ENCODE measurements around the gene CHST15. TPM values are rescaled to one million over a fixed set of nuclear protein-coding genes. Genes with fewer than 3 reads are reported as not detected.

The CHST15 gene
- polyA plus RNA-seq, 1 donor from 2014 or later, result 0.79 TPM

DNA sequence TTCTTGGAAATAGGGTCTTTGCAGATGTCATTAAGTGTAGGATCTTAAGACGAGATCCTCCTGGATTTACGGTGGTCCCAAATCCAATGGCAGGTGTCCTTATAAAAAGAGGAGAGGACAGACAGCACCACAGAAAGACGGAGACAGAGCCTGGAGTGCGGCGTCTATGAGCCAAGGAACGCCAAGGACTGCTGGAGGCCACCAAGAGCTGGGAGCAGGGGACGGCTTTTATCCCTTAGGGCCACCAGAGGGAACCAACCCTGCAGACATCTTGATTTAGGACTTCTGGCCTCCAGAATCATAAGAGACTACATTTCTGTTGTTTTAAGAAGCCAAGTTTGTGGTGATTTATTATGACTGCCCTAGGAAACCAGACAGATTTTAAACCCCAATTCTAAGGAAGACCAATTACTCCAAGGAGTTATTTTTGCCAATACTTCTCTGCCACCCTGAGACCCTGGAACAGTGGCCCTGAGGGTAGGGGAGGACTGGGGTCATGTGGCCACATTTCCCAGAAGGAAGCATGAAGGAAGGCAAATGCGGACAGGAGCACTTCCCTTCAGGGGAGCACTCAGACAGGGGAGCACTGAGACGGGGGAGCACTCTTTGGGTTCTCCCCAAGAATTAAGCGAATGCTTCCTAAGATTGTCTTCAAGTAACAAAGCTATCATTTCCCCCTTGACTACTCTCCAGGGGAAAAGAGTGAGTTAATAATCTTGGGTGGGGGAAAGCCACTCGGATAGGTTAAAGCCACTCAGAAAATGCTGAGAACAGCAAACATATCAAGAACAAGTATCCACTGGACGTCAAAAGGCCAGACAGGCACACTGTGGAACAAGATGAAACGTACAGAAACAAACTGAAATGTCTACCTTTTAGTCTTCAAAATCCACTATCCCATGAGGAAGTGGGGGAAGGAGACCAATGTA is 67.5 kb downstream of the CHST15 start:
- Histone ChIP-seq H3K36me3 (ENCODE audit: insufficient read depth, low read length) (no peaks in the 10 kb centered on the region), H3K9ac (ENCODE audit: low read length) (no peak overlapping the region), H3K4me3 (ENCODE audit: low read length) (no peak overlapping the region), H3K9me2 (ENCODE audit: insufficient read depth, low read length) (no peaks in the 10 kb centered on the region), H3K27me3 (ENCODE audit: insufficient read depth, low read depth, low read length) (no peaks in the 10 kb centered on the region), H2AFZ (ENCODE audit: low read depth, low read length) (no peak overlapping the region), H3K4me2 (ENCODE audit: low read length) (no peak overlapping the region), H3F3A (ENCODE audit: insufficient read depth, low read length, poor library complexity, severe bottlenecking) (no peaks in the 10 kb centered on the region), H3K27ac (ENCODE audit: low read length) (no peak overlapping the region), H3K9me3 (ENCODE audit: low read length) (no peaks in the 10 kb centered on the region), H3K79me2 (replicated peaks; ENCODE audit: insufficient read depth, low read length) (no peaks in the 10 kb centered on the region), H4K20me1 (ENCODE audit: insufficient read depth) (no peaks in the 10 kb centered on the region)
- TF ChIP-seq MXI1 (conservative IDR thresholded peaks at IDR 0.05; ENCODE audit: poor library complexity, severe bottlenecking) (no peak), POLR2AphosphoS5 (IDR thresholded peaks at IDR 0.05) (no peak), EZH2 (IDR thresholded peaks at IDR 0.05; ENCODE audit: borderline replicate concordance, insufficient read depth, low read length, poor library complexity, severe bottlenecking) (no peak), EP300 (conservative IDR thresholded peaks at IDR 0.05; ENCODE audit: poor library complexity, severe bottlenecking) (no peak), RAD21 (conservative IDR thresholded peaks at IDR 0.05) (no peak), TAF1 (IDR thresholded peaks at IDR 0.05; ENCODE audit: low read depth) (no peak), SMC3 (conservative IDR thresholded peaks at IDR 0.05; ENCODE audit: poor library complexity) (no peak)
- TF ChIP-seq, protein P1, sequence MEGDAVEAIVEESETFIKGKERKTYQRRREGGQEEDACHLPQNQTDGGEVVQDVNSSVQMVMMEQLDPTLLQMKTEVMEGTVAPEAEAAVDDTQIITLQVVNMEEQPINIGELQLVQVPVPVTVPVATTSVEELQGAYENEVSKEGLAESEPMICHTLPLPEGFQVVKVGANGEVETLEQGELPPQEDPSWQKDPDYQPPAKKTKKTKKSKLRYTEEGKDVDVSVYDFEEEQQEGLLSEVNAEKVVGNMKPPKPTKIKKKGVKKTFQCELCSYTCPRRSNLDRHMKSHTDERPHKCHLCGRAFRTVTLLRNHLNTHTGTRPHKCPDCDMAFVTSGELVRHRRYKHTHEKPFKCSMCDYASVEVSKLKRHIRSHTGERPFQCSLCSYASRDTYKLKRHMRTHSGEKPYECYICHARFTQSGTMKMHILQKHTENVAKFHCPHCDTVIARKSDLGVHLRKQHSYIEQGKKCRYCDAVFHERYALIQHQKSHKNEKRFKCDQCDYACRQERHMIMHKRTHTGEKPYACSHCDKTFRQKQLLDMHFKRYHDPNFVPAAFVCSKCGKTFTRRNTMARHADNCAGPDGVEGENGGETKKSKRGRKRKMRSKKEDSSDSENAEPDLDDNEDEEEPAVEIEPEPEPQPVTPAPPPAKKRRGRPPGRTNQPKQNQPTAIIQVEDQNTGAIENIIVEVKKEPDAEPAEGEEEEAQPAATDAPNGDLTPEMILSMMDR (IDR thresholded peaks at IDR 0.05; ENCODE audit: poor library complexity, severe bottlenecking), result no peak
- TF ChIP-seq, protein P2, sequence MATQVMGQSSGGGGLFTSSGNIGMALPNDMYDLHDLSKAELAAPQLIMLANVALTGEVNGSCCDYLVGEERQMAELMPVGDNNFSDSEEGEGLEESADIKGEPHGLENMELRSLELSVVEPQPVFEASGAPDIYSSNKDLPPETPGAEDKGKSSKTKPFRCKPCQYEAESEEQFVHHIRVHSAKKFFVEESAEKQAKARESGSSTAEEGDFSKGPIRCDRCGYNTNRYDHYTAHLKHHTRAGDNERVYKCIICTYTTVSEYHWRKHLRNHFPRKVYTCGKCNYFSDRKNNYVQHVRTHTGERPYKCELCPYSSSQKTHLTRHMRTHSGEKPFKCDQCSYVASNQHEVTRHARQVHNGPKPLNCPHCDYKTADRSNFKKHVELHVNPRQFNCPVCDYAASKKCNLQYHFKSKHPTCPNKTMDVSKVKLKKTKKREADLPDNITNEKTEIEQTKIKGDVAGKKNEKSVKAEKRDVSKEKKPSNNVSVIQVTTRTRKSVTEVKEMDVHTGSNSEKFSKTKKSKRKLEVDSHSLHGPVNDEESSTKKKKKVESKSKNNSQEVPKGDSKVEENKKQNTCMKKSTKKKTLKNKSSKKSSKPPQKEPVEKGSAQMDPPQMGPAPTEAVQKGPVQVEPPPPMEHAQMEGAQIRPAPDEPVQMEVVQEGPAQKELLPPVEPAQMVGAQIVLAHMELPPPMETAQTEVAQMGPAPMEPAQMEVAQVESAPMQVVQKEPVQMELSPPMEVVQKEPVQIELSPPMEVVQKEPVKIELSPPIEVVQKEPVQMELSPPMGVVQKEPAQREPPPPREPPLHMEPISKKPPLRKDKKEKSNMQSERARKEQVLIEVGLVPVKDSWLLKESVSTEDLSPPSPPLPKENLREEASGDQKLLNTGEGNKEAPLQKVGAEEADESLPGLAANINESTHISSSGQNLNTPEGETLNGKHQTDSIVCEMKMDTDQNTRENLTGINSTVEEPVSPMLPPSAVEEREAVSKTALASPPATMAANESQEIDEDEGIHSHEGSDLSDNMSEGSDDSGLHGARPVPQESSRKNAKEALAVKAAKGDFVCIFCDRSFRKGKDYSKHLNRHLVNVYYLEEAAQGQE (IDR thresholded peaks at IDR 0.05; ENCODE audit: borderline replicate concordance), result no peak

DNA sequence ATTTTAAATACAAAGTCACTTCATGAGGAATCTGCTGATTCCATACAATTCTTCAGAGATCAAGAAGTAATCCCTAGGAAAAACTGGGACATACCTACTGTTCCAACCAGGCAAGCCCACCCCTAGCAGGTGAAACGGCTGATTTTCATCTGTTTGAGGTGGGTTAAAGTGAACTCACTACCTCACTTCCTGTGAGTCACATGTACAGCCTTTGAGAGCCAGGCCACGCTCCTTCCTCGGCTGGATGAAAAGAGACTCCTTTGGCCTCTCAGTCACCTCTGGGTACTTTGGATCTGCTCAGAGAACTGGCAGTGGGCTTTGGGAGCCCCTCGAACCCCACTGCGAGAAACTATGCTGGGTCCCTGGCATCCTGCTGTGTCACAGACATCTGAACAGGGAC is 68.2 kb downstream of the CHST15 start:
- no peaks in the 10 kb centered on the region for H3K79me2 ChIP-seq (replicated peaks; ENCODE audit: insufficient read depth, low read length)
- H2AFZ ChIP-seq (ENCODE audit: low read depth, low read length), result no peak overlapping the region
- no peaks in the 10 kb centered on the region for H3K27me3 ChIP-seq (ENCODE audit: insufficient read depth, low read depth, low read length)
- H3F3A ChIP-seq (ENCODE audit: insufficient read depth, low read length, poor library complexity, severe bottlenecking), result no peaks in the 10 kb centered on the region
- no peak overlapping the region for H3K4me2 ChIP-seq (ENCODE audit: low read length)
- no peaks in the 10 kb centered on the region for H3K36me3 ChIP-seq (ENCODE audit: insufficient read depth, low read length)
- H4K20me1 ChIP-seq (ENCODE audit: insufficient read depth), result no peaks in the 10 kb centered on the region
- TF ChIP-seq EZH2 (IDR thresholded peaks at IDR 0.05; ENCODE audit: borderline replicate concordance, insufficient read depth, low read length, poor library complexity, severe bottlenecking) (no peak), POLR2AphosphoS5 (IDR thresholded peaks at IDR 0.05) (no peak), SMC3 (conservative IDR thresholded peaks at IDR 0.05; ENCODE audit: poor library complexity) (no peak)
- TF ChIP-seq, protein P2 (IDR thresholded peaks at IDR 0.05; ENCODE audit: borderline replicate concordance), result no peak
- TF ChIP-seq, protein P1 (IDR thresholded peaks at IDR 0.05; ENCODE audit: poor library complexity, severe bottlenecking), result no peak
- H3K9me3 ChIP-seq (ENCODE audit: low read length), result no peaks in the 10 kb centered on the region
- no peak overlapping the region for H3K27ac ChIP-seq (ENCODE audit: low read length)
- H3K9me2 ChIP-seq (ENCODE audit: insufficient read depth, low read length), result no peaks in the 10 kb centered on the region
- no peak overlapping the region for H3K9ac ChIP-seq (ENCODE audit: low read length)
- H3K4me3 ChIP-seq (ENCODE audit: low read length), result no peak overlapping the region
